GM21423 (cell line): ENCODE data around the gene NPAS3.

Experiments
- ATAC-seq: cut with Tn5 transposase; IDR thresholded peaks from one replicate; pipeline ENCODE4 v1.9.1; 2021; ENCODE audit warnings: mild to moderate bottlenecking, moderate library complexity; ENCODE audit not compliant: unreplicated experiment

NPAS3 gene

GRCh38 chr14:33773205-33774030, 834.7 kb downstream of the NPAS3 start:
- no peak for ATAC-seq

- ATAC-seq = no peak
Observed at GRCh38 chr14:33774161-33774560, 835.5 kb downstream of the NPAS3 start.

- no peak for ATAC-seq
Observed at GRCh38 chr14:33774723-33775470, 836.2 kb downstream of the NPAS3 start.

DNA sequence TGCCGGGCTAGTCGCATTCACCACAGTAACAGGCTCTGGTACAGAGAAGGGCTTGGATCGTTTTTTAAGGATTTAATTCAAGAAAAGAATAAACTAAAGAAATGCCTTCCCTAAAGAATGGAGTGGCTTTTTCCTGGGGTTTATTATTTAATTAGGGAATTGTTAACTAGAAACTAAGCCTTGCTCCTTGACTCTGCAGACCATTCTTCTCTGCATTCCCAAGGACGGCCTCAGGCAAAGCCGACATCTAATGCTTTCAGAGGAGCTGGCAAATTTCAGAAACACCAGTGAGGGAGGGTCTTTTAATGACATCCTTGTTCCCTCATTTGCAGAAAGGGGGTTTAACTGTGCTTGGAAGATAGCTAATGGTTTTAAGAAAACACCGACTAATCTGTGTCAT, 838.2 kb downstream of the NPAS3 start:
- ATAC-seq = no peak

DNA sequence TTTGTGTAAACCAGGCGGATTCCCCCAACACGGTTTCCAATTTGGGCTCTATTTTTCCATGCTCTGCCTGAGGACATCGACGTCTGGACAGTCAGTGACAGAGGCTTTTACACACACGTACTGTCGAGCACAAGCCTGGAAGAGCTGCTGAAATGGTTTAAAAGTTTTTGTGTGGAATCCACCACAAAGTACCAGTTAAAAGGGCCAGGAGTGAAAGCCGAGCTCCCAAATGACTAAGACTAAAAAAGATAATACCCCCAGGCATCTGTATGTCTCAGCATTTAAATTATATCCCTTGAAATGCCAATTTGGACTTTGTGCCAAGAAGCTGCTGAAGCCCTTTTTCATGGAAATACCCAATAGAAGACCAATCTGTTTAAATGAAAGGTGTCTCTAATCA, 839.0 kb downstream of the NPAS3 start:
- ATAC-seq = no peak

- no peak for ATAC-seq
Observed at GRCh38 chr14:33780035-33780434, 841.4 kb downstream of the NPAS3 start.

DNA sequence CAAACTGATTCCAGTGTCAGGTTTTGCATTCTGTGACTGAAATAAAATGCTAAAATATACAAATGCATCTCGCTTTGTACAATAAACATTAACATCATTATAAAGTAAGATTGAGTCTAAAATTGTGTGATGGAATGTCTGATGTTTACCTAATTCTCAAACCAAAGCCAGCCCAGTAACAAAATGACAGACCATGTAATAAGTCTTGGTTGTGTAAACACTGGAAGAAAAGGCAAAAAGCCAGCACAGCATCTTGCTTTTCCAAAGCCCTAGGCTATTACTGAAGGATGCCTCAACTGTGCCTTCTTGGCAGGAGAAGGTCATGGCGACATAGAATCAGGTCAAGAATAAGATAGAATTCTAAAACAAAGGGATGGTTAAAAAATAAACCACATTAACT, 842.6 kb downstream of the NPAS3 start:
- no peak for ATAC-seq

GRCh38 chr14:33782923-33783322, 844.2 kb downstream of the NPAS3 start:
- ATAC-seq = no peak

- ATAC-seq = no peak
Observed at GRCh38 chr14:33786091-33786825, 847.6 kb downstream of the NPAS3 start.

GRCh38 chr14:33788161-33788560, 849.5 kb downstream of the NPAS3 start:
- no peak for ATAC-seq

GRCh38 chr14:33790996-33791395, 852.3 kb downstream of the NPAS3 start:
- ATAC-seq = no peak

GRCh38 chr14:33792009-33792719, 853.5 kb downstream of the NPAS3 start:
- ATAC-seq = peak; percentile 73

DNA sequence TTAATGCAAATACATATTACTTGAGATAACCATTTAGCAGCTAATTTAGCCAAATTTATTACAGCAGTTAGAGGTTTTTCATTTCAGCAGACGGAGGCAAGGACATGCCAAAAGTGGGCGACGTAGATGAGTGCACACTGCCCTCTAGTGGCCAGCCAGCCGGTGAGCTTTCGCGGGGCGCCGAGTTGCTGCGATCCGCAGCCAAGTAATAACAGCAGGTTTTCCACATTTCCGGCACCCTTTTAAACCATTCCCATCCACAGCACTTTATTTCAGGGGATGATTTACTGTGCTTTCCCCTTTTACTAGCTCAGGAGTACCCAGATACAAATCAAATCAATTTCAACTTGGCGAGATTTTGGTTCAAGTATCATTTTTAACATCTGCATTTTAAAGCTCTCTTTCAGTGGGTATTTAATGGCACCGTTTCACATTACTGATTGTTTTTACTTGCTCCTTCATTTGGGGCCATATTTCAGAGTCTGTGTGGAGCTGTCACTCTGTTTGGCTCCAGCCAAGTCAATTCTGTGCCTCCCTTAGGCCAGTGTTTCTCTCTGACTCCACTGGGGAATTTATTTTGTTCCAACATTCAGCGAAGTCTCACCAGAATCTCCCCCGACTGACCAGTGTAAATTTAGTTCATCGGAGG, 854.2 kb downstream of the NPAS3 start:
- ATAC-seq = peak; percentile 55

DNA sequence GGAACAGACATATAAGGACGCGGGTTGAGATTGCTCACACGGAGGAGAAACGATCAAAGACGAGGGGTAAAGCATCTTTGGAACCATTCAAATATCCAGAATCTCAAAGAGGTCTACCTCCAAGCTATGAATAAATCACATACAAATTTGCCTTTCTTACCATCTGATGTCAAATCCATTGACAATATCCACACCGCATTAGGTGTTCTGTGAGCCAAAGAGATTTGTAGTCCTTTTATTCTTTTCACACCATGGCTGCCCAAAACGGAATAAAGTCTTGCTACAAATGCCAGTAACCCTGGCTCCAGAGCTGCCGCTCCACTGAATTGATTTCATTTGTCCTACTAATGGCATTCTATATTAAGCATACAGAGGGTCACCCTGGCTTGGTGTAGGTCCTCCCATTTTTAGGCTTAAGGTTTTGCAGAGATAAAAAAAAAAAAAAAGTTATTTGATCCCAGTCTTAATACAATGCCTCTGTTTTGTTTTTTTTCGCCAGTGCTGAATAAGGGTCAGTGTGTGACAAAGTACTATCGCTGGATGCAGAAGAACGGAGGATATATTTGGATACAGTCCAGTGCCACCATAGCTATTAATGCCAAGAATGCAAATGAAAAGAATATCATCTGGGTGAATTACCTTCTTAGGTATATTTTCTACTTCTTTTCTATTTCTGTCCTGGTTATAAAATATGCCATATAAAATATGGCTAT, 854.9 kb downstream of the NPAS3 start:
- ATAC-seq = no peak

- ATAC-seq = no peak
Observed at GRCh38 chr14:33794791-33795305, 856.2 kb downstream of the NPAS3 start.

DNA sequence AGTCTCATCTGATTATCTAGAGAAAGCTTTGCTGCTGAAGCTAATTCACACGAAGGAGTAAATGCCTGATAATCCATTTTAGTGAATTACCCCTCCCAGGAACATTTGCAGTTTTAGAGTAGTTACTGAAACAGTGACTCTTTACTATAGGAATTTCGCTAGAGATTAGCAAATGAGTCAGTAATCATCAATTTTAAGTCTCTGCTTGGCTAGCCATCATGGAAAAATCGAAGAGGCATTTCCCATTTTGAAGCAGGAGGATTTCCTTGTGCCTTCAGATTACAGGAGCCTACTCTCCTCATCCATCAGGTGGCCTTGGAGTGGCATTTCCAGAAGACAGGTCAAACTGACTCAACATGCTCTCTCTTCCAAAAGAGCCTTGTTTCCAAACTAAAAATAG, 857.7 kb downstream of the NPAS3 start:
- no peak for ATAC-seq

DNA sequence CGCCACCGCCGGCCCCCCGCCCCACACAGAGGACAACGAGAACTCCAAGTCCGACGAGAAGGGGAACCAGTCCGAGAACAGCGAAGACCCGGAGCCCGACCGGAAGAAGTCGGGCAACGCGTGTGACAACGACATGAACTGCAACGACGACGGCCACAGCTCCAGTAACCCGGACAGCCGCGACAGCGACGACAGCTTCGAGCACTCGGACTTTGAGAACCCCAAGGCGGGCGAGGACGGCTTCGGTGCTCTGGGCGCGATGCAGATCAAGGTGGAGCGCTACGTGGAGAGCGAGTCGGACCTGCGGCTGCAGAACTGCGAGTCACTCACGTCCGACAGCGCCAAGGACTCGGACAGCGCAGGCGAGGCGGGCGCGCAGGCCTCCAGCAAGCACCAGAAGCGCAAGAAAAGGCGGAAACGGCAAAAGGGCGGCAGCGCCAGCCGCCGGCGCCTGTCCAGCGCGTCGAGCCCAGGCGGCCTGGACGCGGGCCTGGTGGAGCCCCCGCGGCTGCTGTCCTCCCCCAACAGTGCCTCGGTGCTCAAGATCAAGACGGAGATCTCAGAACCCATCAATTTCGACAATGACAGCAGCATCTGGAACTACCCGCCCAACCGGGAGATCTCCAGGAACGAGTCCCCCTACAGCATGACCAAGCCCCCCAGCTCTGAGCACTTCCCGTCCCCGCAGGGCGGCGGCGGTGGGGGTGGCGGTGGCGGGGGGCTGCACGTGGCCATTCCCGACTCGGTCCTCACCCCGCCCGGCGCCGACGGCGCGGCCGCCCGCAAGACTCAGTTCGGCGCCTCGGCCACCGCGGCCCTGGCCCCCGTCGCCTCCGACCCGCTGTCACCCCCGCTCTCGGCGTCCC, 861.3 kb downstream of the NPAS3 start:
- ATAC-seq = no peak

DNA sequence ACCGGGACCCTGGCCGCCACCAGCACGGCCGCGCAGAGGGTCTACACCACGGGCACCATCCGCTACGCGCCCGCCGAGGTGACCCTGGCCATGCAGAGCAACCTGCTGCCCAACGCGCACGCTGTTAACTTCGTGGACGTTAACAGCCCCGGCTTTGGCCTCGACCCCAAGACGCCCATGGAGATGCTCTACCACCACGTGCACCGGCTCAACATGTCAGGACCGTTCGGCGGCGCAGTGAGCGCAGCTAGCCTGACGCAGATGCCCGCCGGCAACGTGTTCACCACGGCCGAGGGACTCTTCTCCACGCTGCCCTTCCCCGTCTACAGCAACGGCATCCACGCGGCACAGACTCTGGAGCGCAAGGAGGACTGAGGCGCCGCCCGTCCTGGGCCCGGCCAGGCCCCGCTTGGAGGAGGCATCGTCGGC, 862.1 kb downstream of the NPAS3 start:
- ATAC-seq = no peak

GRCh38 chr14:33802737-33803136, 864.1 kb downstream of the NPAS3 start:
- ATAC-seq = no peak
